Colon (tissue), 2 donors: ENCODE data around the gene RBM8A.

Source experiments
- FAIRE-seq: peaks from 2 replicates; lab custom pipeline; 2012; peaks lifted over from hg19 to GRCh38; lab: Jason Lieb, UNC
- donor health status: control.
- donor health status: control.

RBM8A gene

DNA sequence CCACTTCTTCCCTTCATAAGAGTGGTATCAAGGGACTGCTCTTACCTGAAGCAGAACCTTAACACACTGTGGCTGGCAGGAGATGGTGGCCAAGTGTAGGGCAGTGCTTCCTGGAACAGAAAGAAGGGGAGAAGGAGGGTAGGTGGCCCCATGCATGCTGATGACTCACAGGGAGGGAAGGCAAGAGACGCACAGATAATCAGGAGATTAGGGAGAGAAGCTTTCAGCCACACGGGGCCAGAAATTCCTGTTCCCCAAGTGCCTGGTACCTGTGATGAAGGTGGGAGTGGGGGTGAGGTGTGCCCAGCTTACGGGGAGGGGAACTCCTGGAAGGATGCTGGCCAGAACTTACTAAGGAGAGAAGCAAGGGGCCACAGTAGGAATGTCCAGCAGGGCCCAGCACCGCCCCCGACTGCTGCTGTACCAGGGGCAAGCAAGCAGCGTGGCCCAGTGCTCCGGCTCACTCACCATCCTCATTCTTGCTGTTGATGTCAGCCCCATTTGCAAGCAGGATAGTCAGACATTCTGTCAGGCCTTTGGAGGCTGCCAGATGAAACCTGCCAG is 49.3 kb downstream of the RBM8A start:
- no peak for FAIRE-seq

DNA sequence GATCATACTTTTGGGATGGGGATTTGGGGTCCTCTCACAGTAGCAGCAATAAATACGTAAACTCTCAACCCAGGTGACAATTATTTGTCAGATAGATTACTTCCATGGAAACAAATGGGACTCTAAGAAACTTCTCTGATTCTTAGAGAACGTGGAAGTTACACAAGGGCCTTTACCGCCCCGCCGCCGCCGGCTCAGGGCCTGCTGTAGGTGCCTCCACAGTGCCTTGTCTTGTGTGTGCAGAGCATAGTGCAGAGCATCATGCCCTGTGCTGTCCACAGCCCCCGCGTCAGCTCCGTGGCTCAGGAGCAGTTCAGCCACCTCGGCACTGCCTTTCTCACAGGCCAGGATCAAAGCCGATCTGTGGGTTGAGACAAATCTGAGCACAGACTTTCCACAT is 52.6 kb downstream of the RBM8A start:
- FAIRE-seq = no peak

DNA sequence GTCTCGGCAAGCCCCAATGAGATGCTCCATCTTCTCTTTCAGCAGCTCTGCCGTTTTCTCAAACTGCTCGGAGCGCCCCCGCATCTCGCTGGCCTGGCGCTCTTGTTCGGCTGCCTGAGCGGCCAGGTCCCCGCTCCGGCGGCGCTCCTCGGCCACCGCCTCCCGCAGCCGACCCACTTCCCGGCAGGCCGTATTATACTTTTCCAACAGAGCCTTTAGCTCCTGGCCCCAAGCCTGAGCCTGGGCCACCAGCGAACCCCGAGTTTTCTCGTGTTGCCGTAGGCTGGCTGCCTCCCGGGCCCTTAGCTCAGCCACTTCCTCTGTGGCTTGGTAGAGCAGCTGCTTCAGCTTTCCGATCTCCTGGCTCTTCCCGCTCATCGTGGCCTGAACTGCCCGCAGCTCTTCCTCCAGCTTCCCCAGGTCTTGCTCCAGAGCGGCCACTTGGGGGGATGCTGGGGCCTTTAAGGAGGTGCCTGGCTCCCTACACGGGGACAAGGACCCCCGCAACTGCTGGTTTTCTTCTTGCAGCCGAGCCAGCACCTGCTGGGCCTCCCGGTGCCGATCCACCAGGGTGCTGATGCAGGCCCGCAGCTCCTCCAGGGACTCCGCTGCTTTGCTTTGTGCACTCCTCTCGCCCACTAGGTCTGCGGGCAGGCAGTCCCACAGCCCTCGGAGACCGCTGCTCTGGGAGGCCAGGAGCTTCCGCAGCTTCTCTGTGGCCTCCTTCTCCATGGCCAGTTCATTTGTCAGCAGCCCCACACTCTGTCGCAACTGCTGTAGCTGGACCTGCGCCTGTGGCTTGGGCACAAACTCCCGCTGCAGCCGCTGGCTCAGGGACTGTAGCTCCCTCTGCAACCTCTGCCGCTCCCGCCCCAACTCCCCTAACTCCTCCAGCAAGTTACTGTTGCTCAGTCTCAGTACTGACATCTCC is 55.0 kb downstream of the RBM8A start:
- no peak for FAIRE-seq
